H1 (cell line): ENCODE data around the gene STAT4. TPM values are rescaled to one million over a fixed set of nuclear protein-coding genes. Genes with fewer than 3 reads are reported as not detected.

Experiments used
- CTCF ChIA-PET: fragments of 300-600 bp; sonication (Branson Sonifier 250); formaldehyde crosslinking; loops from one replicate; lab custom pipeline; 2021; ENCODE audit not compliant: partially characterized antibody; lab: Charles Lee
- POLR2A ChIA-PET: fragments of 300-600 bp; sonication (Branson Sonifier 250); formaldehyde crosslinking; loops from one replicate; lab custom pipeline; 2021; ENCODE audit warnings: inconsistent platforms; ENCODE audit not compliant: partially characterized antibody; lab: Charles Lee
- DNase-seq, 2 experiments: peaks; one replicate each; pipeline versions ENCODE4 v3.0.0 to v3.0.0-alpha.2; 2010 to 2022; ENCODE audit warnings: low spot score in 2 of 2, low read depth in 1 of 2, mixed read lengths in 1 of 2
- FAIRE-seq: peaks from 2 replicates; lab custom pipeline; 2011; peaks lifted over from hg19 to GRCh38; lab: Jason Lieb, UNC
- H2AFZ ChIP-seq: 2 replicates; pipeline ENCODE4 v1.8.1; 2012; ENCODE audit warnings: low read length, inconsistent platforms
- H2AK5ac ChIP-seq: 2 replicates; pipeline ENCODE4 v1.6.1; 2013; ENCODE audit warnings: low read depth, low read length
- H2BK120ac ChIP-seq: replicated peaks from 2 replicates; pipeline ENCODE3; 2013; ENCODE audit warnings: low read depth, low read length, inconsistent platforms
- H2BK12ac ChIP-seq: 2 replicates; pipeline ENCODE4 v1.6.1; 2013; ENCODE audit warnings: low read depth, low read length
- H2BK15ac ChIP-seq: 2 replicates; pipeline ENCODE4 v1.6.1; 2013; ENCODE audit warnings: low read length
- H2BK20ac ChIP-seq: 2 replicates; pipeline ENCODE4 v1.6.1; 2013; ENCODE audit warnings: low read length
- H2BK5ac ChIP-seq: 2 replicates; pipeline ENCODE4 v1.6.1; 2013; ENCODE audit warnings: low read depth, low read length
- H3K14ac ChIP-seq: 2 replicates; pipeline ENCODE4 v1.6.1; 2013; ENCODE audit warnings: inconsistent platforms; ENCODE audit not compliant: insufficient read length
- H3K18ac ChIP-seq: 2 replicates; pipeline ENCODE4 v1.6.1; 2013; ENCODE audit warnings: low read length; ENCODE audit errors: extremely low read depth
- H3K23ac ChIP-seq: 2 replicates; pipeline ENCODE4 v1.6.1; 2013; ENCODE audit warnings: inconsistent platforms; ENCODE audit not compliant: insufficient read length
- H3K23me2 ChIP-seq: 2 replicates; pipeline ENCODE4 v1.6.1; 2013; ENCODE audit warnings: low read depth, low read length
- H3K27ac ChIP-seq: 2 replicates; pipeline ENCODE4 v1.6.1; 2011; ENCODE audit warnings: low read depth, low read length, inconsistent platforms
- H3K27me3 ChIP-seq, 4 experiments: replicated peaks in 1 of 4; 1 replicate in 1 of 4; 2 replicates in 3 of 4; pipeline versions ENCODE4 v1.6.1 to v1.8.1; 2011 to 2013; ENCODE audit warnings: low read length in 3 of 4, mild to moderate bottlenecking in 3 of 4, inconsistent platforms in 2 of 4, mixed read lengths in 2 of 4, moderate library complexity in 1 of 4; ENCODE audit not compliant: control insufficient read depth in 3 of 4, insufficient read depth in 3 of 4; ENCODE audit errors: extremely low read depth in 1 of 4
- H3K36me3 ChIP-seq, 4 experiments: 2 replicates each; pipeline versions ENCODE4 v1.6.1 to v1.8.1; 2011 to 2013; ENCODE audit warnings: mild to moderate bottlenecking in 4 of 4, low read length in 3 of 4, moderate library complexity in 2 of 4, control low read depth in 1 of 4, inconsistent platforms in 1 of 4; ENCODE audit not compliant: insufficient read depth in 4 of 4, control insufficient read depth in 2 of 4
- H3K4ac ChIP-seq: replicated peaks from 2 replicates; pipeline ENCODE3; 2013; ENCODE audit warnings: low read length, low read depth, mixed read lengths, inconsistent platforms; ENCODE audit not compliant: insufficient read length
- H3K4me1 ChIP-seq, 4 experiments: replicated peaks in 1 of 4; 1 replicate in 1 of 4; 2 replicates in 3 of 4; pipeline versions ENCODE4 v1.6.1 to v1.8.1; 2011 to 2013; ENCODE audit warnings: low read length in 3 of 4, inconsistent platforms in 2 of 4, mixed read lengths in 1 of 4; ENCODE audit not compliant: insufficient read depth in 4 of 4, control insufficient read depth in 3 of 4
- H3K4me2 ChIP-seq, 2 experiments: 2 replicates each; pipeline versions ENCODE4 v1.6.1 to v1.8.1; 2011 to 2013; ENCODE audit warnings: low read depth in 2 of 2, low read length in 2 of 2, control low read depth in 1 of 2, inconsistent platforms in 1 of 2, mild to moderate bottlenecking in 1 of 2; ENCODE audit not compliant: insufficient read depth in 1 of 2
- H3K4me3 ChIP-seq, 4 experiments: fragments of 200-600, 300-600 bp in 1 of 4; sonication (generic), shearing (Covaris generic), sonication (Bioruptor Twin) in 1 of 4; 2 replicates each; pipeline versions ENCODE4 v1.5.1 to v1.8.1; 2011 to 2016; ENCODE audit warnings: low read length in 4 of 4, low read depth in 3 of 4, control low read depth in 2 of 4, inconsistent platforms in 2 of 4, mild to moderate bottlenecking in 2 of 4, mixed read lengths in 1 of 4, moderate library complexity in 1 of 4; ENCODE audit not compliant: insufficient read depth in 2 of 4; ENCODE audit errors: extremely low read depth in 1 of 4
- H3K56ac ChIP-seq: replicated peaks from 2 replicates; pipeline ENCODE3; 2013; ENCODE audit warnings: low read depth, mild to moderate bottlenecking, mixed read lengths, low read length, inconsistent platforms; ENCODE audit not compliant: insufficient read length
- H3K79me1 ChIP-seq: 2 replicates; pipeline ENCODE4 v1.6.1; 2013; ENCODE audit warnings: low read depth, low read length, control low read depth
- H3K79me2 ChIP-seq, 2 experiments: 2 replicates each; pipeline versions ENCODE4 v1.6.1 to v1.8.1; 2012 to 2013; ENCODE audit warnings: low read length in 2 of 2, mild to moderate bottlenecking in 2 of 2, inconsistent platforms in 1 of 2; ENCODE audit not compliant: insufficient read depth in 2 of 2, control insufficient read depth in 1 of 2
- H3K9ac ChIP-seq, 4 experiments: replicated peaks in 1 of 4; 1 replicate in 1 of 4; 2 replicates in 3 of 4; pipeline versions ENCODE4 v1.6.1 to v1.8.1; 2011 to 2013; ENCODE audit warnings: low read depth in 3 of 4, low read length in 3 of 4, control low read depth in 2 of 4, mild to moderate bottlenecking in 2 of 4, moderate library complexity in 2 of 4, inconsistent platforms in 1 of 4; ENCODE audit errors: extremely low read depth in 1 of 4
- H3K9me3 ChIP-seq, 2 experiments: 2 replicates each; pipeline versions ENCODE4 v1.6.1 to v1.8.1; 2012 to 2013; ENCODE audit warnings: mild to moderate bottlenecking in 2 of 2, moderate library complexity in 2 of 2, control low read depth in 1 of 2, inconsistent platforms in 1 of 2, low read depth in 1 of 2, low read length in 1 of 2, mixed read lengths in 1 of 2; ENCODE audit not compliant: insufficient read depth in 2 of 2
- H4K20me1 ChIP-seq, 2 experiments: replicated peaks in 1 of 2; 2 replicates each; pipeline versions ENCODE3 to v1.8.1; 2011 to 2013; ENCODE audit warnings: inconsistent platforms in 2 of 2, low read length in 2 of 2, mild to moderate bottlenecking in 1 of 2; ENCODE audit not compliant: insufficient read depth in 2 of 2, control insufficient read depth in 1 of 2
- H4K5ac ChIP-seq: 2 replicates; pipeline ENCODE4 v1.6.1; 2013; ENCODE audit warnings: low read length, low read depth, mixed read lengths, inconsistent platforms; ENCODE audit not compliant: insufficient read length
- H4K8ac ChIP-seq: 2 replicates; pipeline ENCODE4 v1.8.0; 2013; ENCODE audit warnings: mild to moderate bottlenecking, moderate library complexity, low read length, inconsistent platforms; ENCODE audit not compliant: insufficient read depth; ENCODE audit errors: extremely low read depth
- H4K91ac ChIP-seq: replicated peaks from 2 replicates; pipeline ENCODE3; 2013; ENCODE audit warnings: low read length, mixed read lengths, inconsistent platforms; ENCODE audit not compliant: insufficient read length
- ASH2L ChIP-seq: fragments of 200-600, 300-600 bp; sonication (generic); IDR thresholded peaks from one replicate; pipeline ENCODE4 v1.7.1; 2017; ENCODE audit warnings: low read length
- ATF2 ChIP-seq: IDR thresholded peaks from 2 replicates; pipeline ENCODE4 v1.6.1; 2012; ENCODE audit warnings: low read length, inconsistent platforms
- CBX5 ChIP-seq: fragments of 300-800, 300-1000 bp; sonication (generic); IDR thresholded peaks from 2 replicates; pipeline ENCODE4 v1.7.1; 2016; ENCODE audit warnings: antibody characterized with exemption, low read length, low read depth
- CBX8 ChIP-seq: fragments of 300-800, 300-1000 bp; sonication (generic); IDR thresholded peaks from 2 replicates; pipeline ENCODE4 v1.7.1; 2016; ENCODE audit warnings: low read depth, low read length, borderline replicate concordance
- EP300 ChIP-seq, 2 experiments: IDR thresholded peaks; 1 replicate in 1 of 2; 2 replicates in 1 of 2; pipeline ENCODE4 v1.6.1; 2011 to 2012; ENCODE audit warnings: low read depth in 2 of 2, low read length in 2 of 2, mild to moderate bottlenecking in 2 of 2, borderline replicate concordance in 1 of 2, inconsistent platforms in 1 of 2, moderate library complexity in 1 of 2
- HDAC6 ChIP-seq: IDR thresholded peaks from one replicate; pipeline ENCODE4 v1.7.1; 2012; ENCODE audit warnings: low read depth, mild to moderate bottlenecking, inconsistent platforms, low read length, moderate library complexity
- KDM4A ChIP-seq: IDR thresholded peaks from one replicate; pipeline ENCODE4 v1.7.1; 2012; ENCODE audit warnings: low read depth, mild to moderate bottlenecking, moderate library complexity, low read length, inconsistent platforms; ENCODE audit not compliant: severe bottlenecking
- MAFK ChIP-seq: IDR thresholded peaks from 2 replicates; pipeline ENCODE4 v1.6.1; 2012; ENCODE audit warnings: low read depth, mild to moderate bottlenecking, improper control_type of control experiment, low read length
- POLR2A ChIP-seq, 2 experiments: IDR thresholded peaks; 1 replicate in 1 of 2; 2 replicates in 1 of 2; pipeline ENCODE4 v1.6.1; 2011; ENCODE audit warnings: low read depth in 2 of 2, low read length in 2 of 2, mild to moderate bottlenecking in 2 of 2; ENCODE audit errors: control extremely low read depth in 1 of 2
- SIX5 ChIP-seq: IDR thresholded peaks from 2 replicates; pipeline ENCODE4 v1.6.1; 2011; ENCODE audit warnings: mild to moderate bottlenecking, low read depth, low read length
- SP1 ChIP-seq: IDR thresholded peaks from 2 replicates; pipeline ENCODE4 v1.6.1; 2011; ENCODE audit warnings: low read depth, low read length
- TEAD4 ChIP-seq: IDR thresholded peaks from 2 replicates; pipeline ENCODE4 v1.6.1; 2012; ENCODE audit warnings: low read depth, low read length, inconsistent platforms, mixed read lengths
- ZNF274 ChIP-seq: IDR thresholded peaks from 2 replicates; pipeline ENCODE4 v1.7.0; 2012; ENCODE audit warnings: low read length, borderline replicate concordance; ENCODE audit errors: extremely low read depth
- WGBS, 2 experiments: shearing (Covaris generic) in 1 of 2; methylation state at CpG; one replicate each; pipeline versions ENCODE4 v1.1.6 to v1.1.7; 2013 to 2015; ENCODE audit warnings: low lambda C conversion rate in 2 of 2, mixed read lengths in 2 of 2, inconsistent platforms in 1 of 2, low coverage in 1 of 2, missing lambda C conversion rate in 1 of 2; ENCODE audit not compliant: insufficient replicate concordance in 2 of 2, insufficient coverage in 1 of 2, insufficient read length in 1 of 2; ENCODE audit errors: extremely low coverage in 1 of 2, missing lambda C conversion rate in 1 of 2; 5-methylcytosine and 5-hydroxymethylcytosine counted together
- polyA plus RNA-seq, 7 experiments: library from polyadenylated mRNA; depleted of rRNA in 3 of 7; stranded (reverse) in 5 of 7; unstranded in 2 of 7; fragments of >200 nt in 5 of 7; fragments of 200-250 nt in 2 of 7; gene quantifications; 1 replicate in 5 of 7; 2 replicates in 1 of 7; 4 replicates in 1 of 7; pipeline versions ENCODE4 v1.2.1 to v1.2.3, GENCODE V29; 2011 to 2013; ENCODE audit warnings: missing spikeins in 2 of 7, mixed read lengths in 2 of 7
- total RNA-seq: library from RNA; stranded (reverse); fragmentation: NEBNext Ultra II Directional; extraction: Animal tissue kit (Norgen Biotek cat#: 25700); gene quantifications from 2 replicates; pipeline ENCODE4 v1.2.1, GENCODE V29; 2021

The STAT4 gene
- total and polyA plus RNA-seq, 2 of the 8 experiments (the other 6 are each of a cell fraction or from before 2014, with no cell fraction given): 0.36 to 0.63 TPM

- no peak for DNase-seq
- no peak overlapping the region for H2BK12ac ChIP-seq
- no peak overlapping the region for H4K91ac ChIP-seq
- no peaks in the 10 kb centered on the region for H3K79me1 ChIP-seq
- no peak overlapping the region for H2BK15ac ChIP-seq
- no peak overlapping the region for H2BK5ac ChIP-seq
- 84% methylated on average over 4 of the region's 4 CpGs; no CpG with 5 or more reads in 1 of the 2 experiments for WGBS, 2 experiments
- CTCF ChIA-PET: interaction anchor here (0.7 to 4.5 kb wide), 18 partner anchors 8 to 1474 kb away, joined by 3 to 39 read pairs (median 4); partner anchors contain the start of gene STAT4
- H4K20me1 ChIP-seq: no peaks in the 10 kb centered on the region
- no peaks in the 10 kb centered on the region for H3K9me3 ChIP-seq
- no peaks in the 10 kb centered on the region for H3K79me2 ChIP-seq
- no peak overlapping the region for H3K4me3 ChIP-seq
- H2AK5ac ChIP-seq: no peak overlapping the region
- no peaks in the 10 kb centered on the region for H3K27me3 ChIP-seq
- no peak overlapping the region for H3K23ac ChIP-seq
- no peaks in the 10 kb centered on the region for H3K23me2 ChIP-seq
- no peak overlapping the region for H2BK20ac ChIP-seq
- H4K8ac ChIP-seq: no peak overlapping the region
- POLR2A ChIA-PET: no interaction called here
- H3K9ac ChIP-seq: no peak overlapping the region
- no peak overlapping the region for H3K27ac ChIP-seq
- no peak overlapping the region for H3K14ac ChIP-seq
- H2BK120ac ChIP-seq: no peak overlapping the region
- FAIRE-seq: no peak
- no peak overlapping the region for H3K18ac ChIP-seq
- H3K4me1 ChIP-seq: no peaks in the 10 kb centered on the region
- no peaks in the 10 kb centered on the region for H3K36me3 ChIP-seq
- H3K56ac ChIP-seq: no peak overlapping the region
- H3K4ac ChIP-seq: no peak overlapping the region
- no peak overlapping the region for H4K5ac ChIP-seq
- H3K4me2 ChIP-seq: no peak overlapping the region
- H2AFZ ChIP-seq: no peak overlapping the region
- TF ChIP-seq HDAC6: no peak
- TF ChIP-seq CBX8: no peak
- no peak for TF ChIP-seq KDM4A
- TF ChIP-seq MAFK: no peak
- TF ChIP-seq ASH2L: no peak
- TF ChIP-seq EP300 (IDR thresholded peaks at IDR 0.05; ENCODE audit: borderline replicate concordance in 1 of 2, low read depth in 2 of 2, low read length in 2 of 2): no peak
- no peak for TF ChIP-seq SIX5
- TF ChIP-seq POLR2A (IDR thresholded peaks at IDR 0.05; ENCODE audit: control extremely low read depth in 1 of 2, low read depth in 2 of 2, low read length in 2 of 2): no peak
- no peak for TF ChIP-seq TEAD4
- TF ChIP-seq CBX5: no peak
- TF ChIP-seq SP1: no peak
- no peak for TF ChIP-seq ATF2
- TF ChIP-seq ZNF274: no peak
Observed at GRCh38 chr2:191166111-191166755, 15.4 kb upstream of the STAT4 start.
